Measurements from ENCODE around the gene ARL9.

Gene ARL9

DNA sequence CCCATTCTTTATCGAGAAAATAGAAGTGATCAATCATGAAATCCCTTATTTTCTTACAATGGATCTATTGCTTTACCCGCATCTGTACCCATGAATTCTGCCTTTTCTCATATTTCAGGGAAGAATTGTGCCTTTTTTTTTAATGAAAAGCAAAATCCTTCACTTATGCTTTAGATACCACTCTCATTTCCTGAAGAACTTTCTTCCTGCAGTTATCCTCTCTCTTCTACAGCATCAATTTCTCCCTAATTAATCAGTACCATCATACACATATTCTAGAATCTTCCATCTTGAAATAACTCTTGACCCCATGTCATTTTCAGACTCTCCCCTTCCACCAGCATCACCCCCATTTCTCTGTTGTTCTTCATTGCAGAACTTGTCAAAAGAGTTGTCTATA lies 26.6 kb downstream of the ARL9 start:
- no peak overlapping the region for H3K27ac ChIP-seq (ENCODE audit: low read length)
- H3K27me3 ChIP-seq (ENCODE audit: low read depth, low read length) = peaks cover 4% of the 10 kb centered on the region
- no peaks in the 10 kb centered on the region for H3K4me1 ChIP-seq (ENCODE audit: control insufficient read depth in 1 of 2, insufficient read depth in 2 of 2, low read length in 2 of 2)
- H3K4me3 ChIP-seq (ENCODE audit: low read depth in 1 of 2, low read length in 2 of 2) = no peak overlapping the region
- H3K9me3 ChIP-seq (ENCODE audit: control insufficient read depth in 1 of 2, low read length in 2 of 2) = no peaks in the 10 kb centered on the region
- no peaks in the 10 kb centered on the region for H3K36me3 ChIP-seq (ENCODE audit: control insufficient read depth in 1 of 2, insufficient read depth in 2 of 2, low read length in 2 of 2)

DNA sequence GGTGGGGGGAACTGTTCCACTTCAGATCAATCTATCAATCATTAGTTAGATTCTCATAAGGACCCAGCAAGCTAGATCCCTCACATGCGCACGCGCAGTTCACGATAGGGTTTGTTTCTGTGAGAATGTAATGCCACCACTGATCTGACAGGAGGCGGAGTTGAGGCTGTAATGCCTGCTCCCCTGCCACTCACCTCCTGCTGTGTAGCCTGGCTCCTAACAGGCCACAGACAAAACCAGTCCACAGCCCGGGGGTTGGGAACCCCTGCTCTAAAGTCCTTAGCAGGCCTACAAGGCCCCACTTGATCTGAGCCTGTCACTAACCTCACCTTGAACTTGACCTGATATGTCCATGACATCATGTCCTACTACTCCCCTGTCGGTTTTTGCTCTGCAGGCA lies 30.3 kb downstream of the ARL9 start:
- no peaks in the 10 kb centered on the region for H3K4me1 ChIP-seq (ENCODE audit: control insufficient read depth in 1 of 2, insufficient read depth in 2 of 2, low read length in 2 of 2)
- no peaks in the 10 kb centered on the region for H3K9me3 ChIP-seq (ENCODE audit: control insufficient read depth in 1 of 2, low read length in 2 of 2)
- H3K36me3 ChIP-seq (ENCODE audit: control insufficient read depth in 1 of 2, insufficient read depth in 2 of 2, low read length in 2 of 2) = no peaks in the 10 kb centered on the region
- no peak overlapping the region for H3K4me3 ChIP-seq (ENCODE audit: low read depth in 1 of 2, low read length in 2 of 2)
- no peak overlapping the region for H3K27ac ChIP-seq (ENCODE audit: low read length)
- H3K27me3 ChIP-seq (ENCODE audit: low read depth, low read length) = peaks cover 4% of the 10 kb centered on the region

DNA sequence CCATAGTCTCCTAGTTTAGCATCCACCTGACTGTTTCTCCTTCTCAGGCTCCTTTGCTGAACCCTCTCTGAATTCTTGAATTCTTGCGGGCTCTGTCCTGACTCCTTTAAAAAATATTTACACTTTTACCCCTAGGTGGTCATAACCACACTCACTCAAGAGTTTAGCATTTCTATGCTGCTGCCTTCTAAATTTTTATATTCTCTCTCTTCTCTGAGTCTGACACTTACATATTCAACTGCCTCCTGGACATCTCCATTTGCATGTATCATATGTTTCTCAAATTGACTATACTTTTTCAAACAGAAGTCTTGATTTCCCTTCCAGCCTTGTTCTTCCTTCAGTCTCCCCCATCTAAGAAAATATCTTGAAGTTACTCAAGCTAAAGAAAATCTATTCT lies 31.6 kb downstream of the ARL9 start:
- Histone ChIP-seq H3K36me3 (ENCODE audit: control insufficient read depth in 1 of 2, insufficient read depth in 2 of 2, low read length in 2 of 2) (no peaks in the 10 kb centered on the region), H3K27me3 (ENCODE audit: low read depth, low read length) (no peaks in the 10 kb centered on the region), H3K9me3 (ENCODE audit: control insufficient read depth in 1 of 2, low read length in 2 of 2) (no peaks in the 10 kb centered on the region), H3K4me3 (ENCODE audit: low read depth in 1 of 2, low read length in 2 of 2) (no peak overlapping the region), H3K27ac (ENCODE audit: low read length) (no peak overlapping the region), H3K4me1 (ENCODE audit: control insufficient read depth in 1 of 2, insufficient read depth in 2 of 2, low read length in 2 of 2) (no peaks in the 10 kb centered on the region)

DNA sequence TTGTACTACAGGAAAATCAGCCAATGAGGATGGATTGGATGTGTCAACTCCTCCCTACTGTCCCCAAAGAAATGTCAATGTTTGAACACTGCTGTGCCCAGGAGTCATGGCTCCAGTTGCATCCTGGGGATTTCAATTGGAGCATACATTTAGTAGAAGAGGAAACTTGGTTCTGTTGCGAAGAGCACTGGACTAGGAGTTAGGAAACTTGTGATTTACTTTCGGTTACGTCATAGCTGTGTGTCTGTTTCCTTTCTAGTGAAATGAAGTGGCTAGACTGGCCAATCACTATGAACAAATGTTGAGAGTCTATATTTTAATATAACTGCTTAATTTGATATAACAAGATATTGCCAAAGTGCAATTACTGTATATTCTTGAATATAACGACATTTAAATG lies 35.2 kb downstream of the ARL9 start:
- Histone ChIP-seq H3K4me1 (ENCODE audit: control insufficient read depth in 1 of 2, insufficient read depth in 2 of 2, low read length in 2 of 2) (no peaks in the 10 kb centered on the region), H3K27me3 (ENCODE audit: low read depth, low read length) (no peaks in the 10 kb centered on the region), H3K4me3 (ENCODE audit: low read depth in 1 of 2, low read length in 2 of 2) (no peak overlapping the region), H3K36me3 (ENCODE audit: control insufficient read depth in 1 of 2, insufficient read depth in 2 of 2, low read length in 2 of 2) (no peaks in the 10 kb centered on the region), H3K9me3 (ENCODE audit: control insufficient read depth in 1 of 2, low read length in 2 of 2) (no peaks in the 10 kb centered on the region), H3K27ac (ENCODE audit: low read length) (no peak overlapping the region)

- no peak overlapping the region for H3K27ac ChIP-seq (ENCODE audit: low read length)
- no peaks in the 10 kb centered on the region for H3K4me1 ChIP-seq (ENCODE audit: control insufficient read depth in 1 of 2, insufficient read depth in 2 of 2, low read length in 2 of 2)
- H3K36me3 ChIP-seq (ENCODE audit: control insufficient read depth in 1 of 2, insufficient read depth in 2 of 2, low read length in 2 of 2) = no peaks in the 10 kb centered on the region
- no peaks in the 10 kb centered on the region for H3K27me3 ChIP-seq (ENCODE audit: low read depth, low read length)
- no peaks in the 10 kb centered on the region for H3K9me3 ChIP-seq (ENCODE audit: control insufficient read depth in 1 of 2, low read length in 2 of 2)
- H3K4me3 ChIP-seq (ENCODE audit: low read depth in 1 of 2, low read length in 2 of 2) = peak overlapping the region; percentile 35 to 62
Observed at GRCh38 chr4:56544573-56545131, 39.1 kb downstream of the ARL9 start.

GRCh38 chr4:56550642-56551041 lies 45.1 kb downstream of the ARL9 start:
- Histone ChIP-seq H3K27me3 (ENCODE audit: low read depth, low read length) (no peaks in the 10 kb centered on the region), H3K4me1 (ENCODE audit: control insufficient read depth in 1 of 2, insufficient read depth in 2 of 2, low read length in 2 of 2) (no peaks in the 10 kb centered on the region), H3K4me3 (ENCODE audit: low read depth in 1 of 2, low read length in 2 of 2) (no peak overlapping the region), H3K9me3 (ENCODE audit: control insufficient read depth in 1 of 2, low read length in 2 of 2) (no peaks in the 10 kb centered on the region), H3K27ac (ENCODE audit: low read length) (no peak overlapping the region), H3K36me3 (ENCODE audit: control insufficient read depth in 1 of 2, insufficient read depth in 2 of 2, low read length in 2 of 2) (no peaks in the 10 kb centered on the region)

- H3K4me1 ChIP-seq (ENCODE audit: control insufficient read depth in 1 of 2, insufficient read depth in 2 of 2, low read length in 2 of 2) = no peaks in the 10 kb centered on the region
- no peak overlapping the region for H3K4me3 ChIP-seq (ENCODE audit: low read depth in 1 of 2, low read length in 2 of 2)
- H3K27me3 ChIP-seq (ENCODE audit: low read depth, low read length) = no peaks in the 10 kb centered on the region
- H3K9me3 ChIP-seq (ENCODE audit: control insufficient read depth in 1 of 2, low read length in 2 of 2) = no peaks in the 10 kb centered on the region
- H3K36me3 ChIP-seq (ENCODE audit: control insufficient read depth in 1 of 2, insufficient read depth in 2 of 2, low read length in 2 of 2) = no peaks in the 10 kb centered on the region
- no peak overlapping the region for H3K27ac ChIP-seq (ENCODE audit: low read length)
Observed at GRCh38 chr4:56551516-56551915, 45.9 kb downstream of the ARL9 start.

GRCh38 chr4:56552273-56552672 lies 46.7 kb downstream of the ARL9 start:
- Histone ChIP-seq H3K9me3 (ENCODE audit: control insufficient read depth in 1 of 2, low read length in 2 of 2) (no peaks in the 10 kb centered on the region), H3K4me1 (ENCODE audit: control insufficient read depth in 1 of 2, insufficient read depth in 2 of 2, low read length in 2 of 2) (no peaks in the 10 kb centered on the region), H3K4me3 (ENCODE audit: low read depth in 1 of 2, low read length in 2 of 2) (no peak overlapping the region), H3K27ac (ENCODE audit: low read length) (no peak overlapping the region), H3K27me3 (ENCODE audit: low read depth, low read length) (no peaks in the 10 kb centered on the region), H3K36me3 (ENCODE audit: control insufficient read depth in 1 of 2, insufficient read depth in 2 of 2, low read length in 2 of 2) (no peaks in the 10 kb centered on the region)

GRCh38 chr4:56570041-56570440 lies 64.5 kb downstream of the ARL9 start:
- H3K36me3 ChIP-seq (ENCODE audit: control insufficient read depth in 1 of 2, insufficient read depth in 2 of 2, low read length in 2 of 2) = no peaks in the 10 kb centered on the region
- no peak overlapping the region for H3K27ac ChIP-seq (ENCODE audit: low read length)
- H3K9me3 ChIP-seq (ENCODE audit: control insufficient read depth in 1 of 2, low read length in 2 of 2) = no peaks in the 10 kb centered on the region
- no peak overlapping the region for H3K4me3 ChIP-seq (ENCODE audit: low read depth in 1 of 2, low read length in 2 of 2)
- H3K4me1 ChIP-seq (ENCODE audit: control insufficient read depth in 1 of 2, insufficient read depth in 2 of 2, low read length in 2 of 2) = no peaks in the 10 kb centered on the region
- no peaks in the 10 kb centered on the region for H3K27me3 ChIP-seq (ENCODE audit: low read depth, low read length)
